Mucosa of descending colon (tissue), 3 donors: ENCODE measurements around the gene CD9. TPM values are rescaled to one million over a fixed set of nuclear protein-coding genes. Genes with fewer than 3 reads are reported as not detected.

Experiments
- ATAC-seq: fragments of 200-7000 bp; cut with Tn5 transposase; one replicate; pipeline ENCODE4 v1.9.1; 2020; ENCODE audit warnings: mild to moderate bottlenecking, moderate library complexity
- DNase-seq, 3 donors: peaks; one replicate each; pipeline ENCODE4 v3.0.0-alpha.2; 2020
- H3K36me3 ChIP-seq: fragments of 200-600 bp; one replicate; pipeline ENCODE4 v1.8.0; 2021; ENCODE audit warnings: low read depth, mild to moderate bottlenecking
- H3K4me1 ChIP-seq: fragments of 200-600 bp; one replicate; pipeline ENCODE4 v1.8.0; 2021; ENCODE audit warnings: low read depth, mild to moderate bottlenecking
- H3K4me3 ChIP-seq: fragments of 200-600 bp; one replicate; pipeline ENCODE4 v1.8.0; 2021; ENCODE audit warnings: mild to moderate bottlenecking
- H3K9me3 ChIP-seq: fragments of 200-600 bp; one replicate; pipeline ENCODE4 v1.8.0; 2021; ENCODE audit warnings: mild to moderate bottlenecking
- CTCF ChIP-seq: fragments of 200-600 bp; IDR thresholded peaks from one replicate; pipeline ENCODE4 v1.8.0; 2022; ENCODE audit warnings: antibody characterized with exemption, mild to moderate bottlenecking
- intact Hi-C, 2 donors: fragments of 100-400 bp; cut with DNase I in 1 of 2; cut with micrococcal nuclease in 1 of 2; formaldehyde crosslinking; loops; one replicate each; pipeline versions ENCODE4 v1.11.0 to v1.11.1; 2022; cut with DNase I, micrococcal nuclease
- total RNA-seq, 3 donors: library from RNA; stranded (reverse); fragmentation: NEBNext Ultra II Directional in 2 of 3; extraction: Animal tissue kit (Norgen Biotek cat#: 25700) in 2 of 3; gene quantifications; one replicate each; pipeline versions ENCODE4 v1.2.1 to v1.2.4, GENCODE V29; 2021 to 2023
- donor health status: DM: no; HTN: no; CAD: no; lungs with moderate emphysema.
- donor health status: DM: no; HTN: no; CAD: no.
- donor health status: DM: no; HTN: yes; CAD: no.

CD9 gene
- total RNA-seq, 3 donors from 2014 or later, result 452 to 723 (median 672) TPM

GRCh38 chr12:6276956-6277620 lies 76.9 kb downstream of the CD9 start:
- intact Hi-C loops, result loop anchor here in 1 of 2 donors (5.0 kb wide), 1 partner anchor 80 kb away; no protein-coding TSS in a partner anchor
- H3K9me3 ChIP-seq, result no peaks in the 10 kb centered on the region
- peaks cover 31% of the 10 kb centered on the region for H3K4me1 ChIP-seq
- peak; percentile 27 for ATAC-seq
- no peak for TF ChIP-seq CTCF
- H3K4me3 ChIP-seq, result no peak overlapping the region
- H3K36me3 ChIP-seq, result no peaks in the 10 kb centered on the region
- peak in 1 of 3 donors; percentile 59 for DNase-seq

DNA sequence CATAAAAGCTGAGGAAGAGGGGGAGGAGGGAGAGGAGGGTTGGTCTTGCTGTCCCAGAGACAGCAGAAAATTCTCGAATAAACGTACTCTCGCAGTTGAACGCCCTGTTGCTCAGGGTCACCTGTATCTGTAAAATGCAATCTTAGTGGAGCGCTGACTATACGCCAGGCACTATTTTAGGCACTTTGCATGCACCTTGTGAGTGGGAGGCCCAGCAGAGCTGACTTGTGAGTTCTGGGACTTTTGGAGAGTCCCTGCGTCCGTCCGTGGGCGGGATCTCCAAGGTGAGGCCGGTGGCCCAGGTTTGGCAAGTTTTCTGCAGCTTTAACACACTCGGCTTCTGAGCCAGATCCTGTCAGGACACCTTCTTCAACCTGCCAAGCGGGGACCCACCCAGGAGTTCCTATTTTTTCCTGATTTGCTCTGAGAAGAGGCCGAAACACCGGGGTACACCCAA lies 77.8 kb downstream of the CD9 start:
- no peaks in the 10 kb centered on the region for H3K9me3 ChIP-seq
- H3K36me3 ChIP-seq, result no peaks in the 10 kb centered on the region
- no peak for TF ChIP-seq CTCF
- ATAC-seq (peak; percentile 41), DNase-seq (peak in 2 of 3 donors; percentile 72 to 75)
- no peak overlapping the region for H3K4me3 ChIP-seq
- intact Hi-C loops, result loop anchor here in 1 of 2 donors (5.0 kb wide), 1 partner anchor 81 kb away; no protein-coding TSS in a partner anchor
- peaks cover 26% of the 10 kb centered on the region for H3K4me1 ChIP-seq

DNA sequence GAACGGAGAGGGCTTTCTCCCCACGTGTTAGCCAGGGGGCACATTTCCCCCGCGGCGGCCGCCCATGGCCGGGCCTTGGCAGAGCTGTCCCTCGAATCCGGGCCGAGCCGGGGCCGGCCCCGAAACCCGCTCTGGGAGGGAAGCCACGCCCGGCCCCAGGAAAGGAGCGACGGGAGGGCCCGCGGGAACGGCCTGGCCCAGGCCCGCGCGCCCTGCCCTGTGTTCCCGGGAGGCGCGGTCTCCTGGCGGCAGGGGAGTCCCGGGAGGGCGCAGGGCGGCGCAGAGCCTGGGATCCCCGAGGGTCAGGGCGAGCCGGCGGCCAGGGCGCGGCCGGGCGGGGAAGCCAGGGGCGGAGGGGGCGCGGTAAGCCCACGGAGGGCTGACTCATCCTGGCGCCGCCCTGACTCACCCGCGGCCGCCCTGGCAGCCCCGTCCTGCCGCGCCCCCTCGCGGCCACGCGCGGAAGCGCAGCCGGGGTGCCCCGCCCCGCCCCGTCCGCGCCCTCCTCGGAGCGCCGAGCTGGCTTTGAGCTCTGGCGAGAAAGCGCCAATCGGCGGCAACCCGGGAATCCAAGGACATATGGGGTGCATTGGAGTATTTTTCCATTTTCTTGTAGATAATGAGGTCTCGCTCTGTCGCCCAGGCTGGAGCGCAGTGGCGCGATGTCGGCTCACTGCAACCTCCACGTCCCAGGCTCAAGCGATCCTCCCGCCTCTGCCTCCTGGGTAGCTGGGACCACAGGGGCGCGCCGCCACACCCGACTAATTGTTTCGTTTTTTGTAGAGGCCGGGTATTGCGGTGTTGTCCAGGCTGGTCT lies 78.4 kb downstream of the CD9 start:
- Histone ChIP-seq H3K4me3 (no peak overlapping the region), H3K4me1 (peaks cover 26% of the 10 kb centered on the region), H3K36me3 (no peaks in the 10 kb centered on the region), H3K9me3 (no peaks in the 10 kb centered on the region)
- intact Hi-C loops, result loop anchor here in 1 of 2 donors (5.0 kb wide), 1 partner anchor 81 kb away; no protein-coding TSS in a partner anchor
- ATAC-seq (peak; percentile 91), DNase-seq (peak; percentile 91 to 97 (median 93))
- TF ChIP-seq CTCF, result peak; percentile 96

- Histone ChIP-seq H3K4me3 (no peak overlapping the region), H3K4me1 (peaks cover 26% of the 10 kb centered on the region), H3K36me3 (no peaks in the 10 kb centered on the region), H3K9me3 (no peaks in the 10 kb centered on the region)
- intact Hi-C loops, result loop anchor here in 1 of 2 donors (5.0 kb wide), 1 partner anchor 82 kb away; no protein-coding TSS in a partner anchor
- TF ChIP-seq CTCF, result no peak
- DNase-seq, result no peak
- no peak for ATAC-seq
These were observed 79.0 kb downstream of the CD9 start for GRCh38 chr12:6279256-6279628.

DNA sequence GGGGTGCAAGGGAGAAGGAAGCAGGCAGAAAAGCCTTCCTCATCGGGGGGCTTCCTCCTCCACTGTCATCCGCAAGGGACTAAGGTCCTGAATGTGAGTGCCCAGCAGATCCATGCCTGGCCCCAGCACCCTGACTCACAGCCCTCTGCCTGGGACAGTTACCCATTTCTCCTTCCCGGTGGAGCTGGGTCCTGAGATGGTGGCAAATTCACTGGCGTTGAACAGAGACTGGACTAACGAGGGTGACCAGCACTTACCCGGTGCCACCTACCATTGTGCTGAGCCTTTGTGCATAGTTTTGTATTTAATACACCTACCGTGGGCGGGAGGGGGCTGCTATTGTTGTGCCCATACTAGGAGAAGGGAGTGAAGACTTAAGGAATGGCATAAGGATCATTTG lies 79.4 kb downstream of the CD9 start:
- DNase-seq (no peak), ATAC-seq (no peak)
- H3K4me1 ChIP-seq, result peaks cover 27% of the 10 kb centered on the region
- H3K9me3 ChIP-seq, result no peaks in the 10 kb centered on the region
- TF ChIP-seq CTCF, result no peak
- intact Hi-C loops, result loop anchor here (5.0 to 10.0 kb wide), 4 partner anchors 82 to 295 kb away; no protein-coding TSS in a partner anchor
- no peaks in the 10 kb centered on the region for H3K36me3 ChIP-seq
- H3K4me3 ChIP-seq, result no peak overlapping the region
